Endothelial cell of umbilical vein (primary cell): ENCODE data around the gene FNBP1. TPM values are rescaled to one million over a fixed set of nuclear protein-coding genes. Genes with fewer than 3 reads are reported as not detected.

Source experiments
- BruUV-seq: library from RNA; stranded (reverse); fragments of 400-500 nt; replicated peaks from 2 replicates; lab custom pipeline; 2021; lab: Mats Ljungman, UMichigan
- CTCF ChIA-PET: fragments of 300-600, 350-600 bp; sonication (Branson Sonifier 250); formaldehyde crosslinking; loops from one replicate; lab custom pipeline; 2021; ENCODE audit warnings: antibody characterized with exemption, inconsistent platforms; lab: Charles Lee
- POLR2A ChIA-PET: fragments of 300-600, 350-600 bp; sonication (Branson Sonifier 250); formaldehyde crosslinking; loops from one replicate; lab custom pipeline; 2021; ENCODE audit warnings: antibody characterized with exemption, inconsistent platforms; lab: Charles Lee
- DNase-seq: peaks from one replicate; pipeline ENCODE4 v3.0.0-alpha.2; 2011; ENCODE audit warnings: low read depth, low spot score
- FAIRE-seq: peaks from 2 replicates; lab custom pipeline; 2011; peaks lifted over from hg19 to GRCh38; lab: Jason Lieb, UNC
- H2AFZ ChIP-seq: 2 replicates; pipeline ENCODE4 v1.6.0; 2012; ENCODE audit warnings: low read depth, low read length, control low read depth, inconsistent platforms
- H3K27ac ChIP-seq: 2 replicates; pipeline ENCODE4 v1.5.1; 2011; ENCODE audit warnings: low read depth, mild to moderate bottlenecking, control low read depth, low read length, moderate library complexity; ENCODE audit not compliant: insufficient read depth
- H3K27me3 ChIP-seq, 2 experiments: 2 replicates each; pipeline versions ENCODE4 v1.6.0 to v1.6.1; 2011; ENCODE audit warnings: low read length in 2 of 2, mixed read lengths in 1 of 2; ENCODE audit not compliant: control insufficient read depth in 2 of 2, insufficient read depth in 2 of 2
- H3K36me3 ChIP-seq, 2 experiments: 2 replicates in 1 of 2; 3 replicates in 1 of 2; pipeline ENCODE4 v1.5.1; 2011; ENCODE audit warnings: low read length in 2 of 2, mild to moderate bottlenecking in 1 of 2, moderate library complexity in 1 of 2; ENCODE audit not compliant: control insufficient read depth in 2 of 2, insufficient read depth in 2 of 2; ENCODE audit errors: extremely low read depth in 1 of 2
- H3K4me1 ChIP-seq: 3 replicates; pipeline ENCODE4 v1.5.1; 2011; ENCODE audit warnings: mild to moderate bottlenecking, low read length; ENCODE audit not compliant: control insufficient read depth, insufficient read depth; ENCODE audit errors: extremely low read depth
- H3K4me2 ChIP-seq: 2 replicates; pipeline ENCODE4 v1.6.1; 2011; ENCODE audit warnings: low read length, control low read depth, mixed read lengths; ENCODE audit not compliant: insufficient read depth
- H3K4me3 ChIP-seq, 3 experiments: fragments of 200-600 bp in 1 of 3; sonication (generic), shearing (Covaris generic) in 1 of 3; replicated peaks in 1 of 3; 2 replicates each; pipeline ENCODE4 v1.5.1; 2011 to 2016; ENCODE audit warnings: control low read depth in 3 of 3, low read length in 3 of 3, mild to moderate bottlenecking in 2 of 3, inconsistent platforms in 1 of 3, low read depth in 1 of 3, moderate library complexity in 1 of 3; ENCODE audit not compliant: insufficient read depth in 1 of 3
- H3K79me2 ChIP-seq: 2 replicates; pipeline ENCODE4 v1.6.0; 2012; ENCODE audit warnings: low read length, inconsistent platforms; ENCODE audit not compliant: control insufficient read depth, insufficient read depth
- H3K9ac ChIP-seq: replicated peaks from 2 replicates; pipeline ENCODE3; 2011; ENCODE audit warnings: low read length, control low read depth; ENCODE audit not compliant: insufficient read depth; ENCODE audit errors: extremely low read depth
- H3K9me1 ChIP-seq: replicated peaks from 3 replicates; pipeline ENCODE4 v1.6.0; 2011; ENCODE audit warnings: mild to moderate bottlenecking, low read length; ENCODE audit not compliant: control insufficient read depth, insufficient read depth; ENCODE audit errors: extremely low read depth
- H3K9me3 ChIP-seq: replicated peaks from 2 replicates; pipeline ENCODE4 v1.5.1; 2012; ENCODE audit warnings: low read length, inconsistent platforms; ENCODE audit not compliant: control insufficient read depth, insufficient read depth
- H4K20me1 ChIP-seq: replicated peaks from 2 replicates; pipeline ENCODE3; 2011; ENCODE audit warnings: mild to moderate bottlenecking, low read length; ENCODE audit not compliant: control insufficient read depth, insufficient read depth; ENCODE audit errors: extremely low read depth
- EZH2 ChIP-seq: IDR thresholded peaks from 2 replicates; pipeline ENCODE4 v1.6.1; 2012; ENCODE audit warnings: borderline replicate concordance, low read depth, mild to moderate bottlenecking, moderate library complexity, low read length, inconsistent platforms; ENCODE audit not compliant: severe bottlenecking
- FOS ChIP-seq: IDR thresholded peaks from 2 replicates; pipeline ENCODE4 v1.6.1; 2011; ENCODE audit warnings: mild to moderate bottlenecking, low read length, moderate library complexity, borderline replicate concordance; ENCODE audit not compliant: insufficient read depth
- GATA2 ChIP-seq: IDR thresholded peaks from 2 replicates; pipeline ENCODE4 v1.7.0; 2011; ENCODE audit warnings: low read depth, mild to moderate bottlenecking, moderate library complexity, mixed read lengths, low read length; ENCODE audit not compliant: insufficient read length, insufficient read depth
- JUN ChIP-seq: IDR thresholded peaks from 2 replicates; pipeline ENCODE4 v1.6.1; 2011; ENCODE audit warnings: borderline replicate concordance, low read depth; ENCODE audit not compliant: insufficient read length, insufficient read depth
- MYC ChIP-seq: IDR thresholded peaks from one replicate; pipeline ENCODE4 v1.6.1; 2011; ENCODE audit warnings: mild to moderate bottlenecking, low read depth, low read length
- POLR2A ChIP-seq: IDR thresholded peaks from 2 replicates; pipeline ENCODE4 v1.6.1; 2012; ENCODE audit warnings: low read depth, mild to moderate bottlenecking, control low read depth, low read length
- POLR2AphosphoS5 ChIP-seq: IDR thresholded peaks from 2 replicates; pipeline ENCODE4 v1.6.1; 2012; ENCODE audit warnings: low read depth, mild to moderate bottlenecking, control low read depth, low read length, moderate library complexity; ENCODE audit not compliant: insufficient read depth
- dilution Hi-C: fragments of 300-500 bp; cut with MboI; formaldehyde crosslinking; loops from one replicate; pipeline ENCODE4 v1.15.0; 2019; ENCODE audit warnings: low sequenced_read_pairs; ENCODE audit not compliant: extremely low pct_ligation_motif_present
- intact Hi-C: fragments of 100-400 bp; cut with micrococcal nuclease; formaldehyde crosslinking; loops from one replicate; pipeline ENCODE4 v1.10.0; 2022
- polyA plus RNA-seq, 4 experiments: library from polyadenylated mRNA; depleted of rRNA in 3 of 4; stranded (reverse) in 3 of 4; unstranded in 1 of 4; fragments of >200 nt; gene quantifications; 2 replicates each; pipeline versions ENCODE4 v1.2.1 to v1.2.3, GENCODE V29; 2011 to 2012; ENCODE audit warnings: missing spikeins in 1 of 4
- total RNA-seq: library from RNA; stranded (reverse); gene quantifications from 2 replicates; pipeline ENCODE4 v1.2.3, GENCODE V29; 2021
- TF ChIP-seq, protein P1 (sequence below), 2 donors: IDR thresholded peaks; 1 replicate in 1 of 2; 2 replicates in 1 of 2; pipeline ENCODE4 v1.5.1; 2011; ENCODE audit warnings: low read length in 2 of 2, mild to moderate bottlenecking in 2 of 2, moderate library complexity in 2 of 2, control low read depth in 1 of 2, inconsistent platforms in 1 of 2, low read depth in 1 of 2; ENCODE audit not compliant: insufficient read depth in 1 of 2; ENCODE audit errors: extremely low read depth in 1 of 2
- TF ChIP-seq, protein P2 (sequence below): IDR thresholded peaks from 2 replicates; pipeline ENCODE4 v1.6.1; 2011; ENCODE audit not compliant: insufficient read depth, insufficient read length

Gene FNBP1
- total and polyA plus RNA-seq, 2 donors (not counting 3 experiments of a cell fraction or from before 2014, with no cell fraction given), result 10.9 to 43.9 TPM

DNA sequence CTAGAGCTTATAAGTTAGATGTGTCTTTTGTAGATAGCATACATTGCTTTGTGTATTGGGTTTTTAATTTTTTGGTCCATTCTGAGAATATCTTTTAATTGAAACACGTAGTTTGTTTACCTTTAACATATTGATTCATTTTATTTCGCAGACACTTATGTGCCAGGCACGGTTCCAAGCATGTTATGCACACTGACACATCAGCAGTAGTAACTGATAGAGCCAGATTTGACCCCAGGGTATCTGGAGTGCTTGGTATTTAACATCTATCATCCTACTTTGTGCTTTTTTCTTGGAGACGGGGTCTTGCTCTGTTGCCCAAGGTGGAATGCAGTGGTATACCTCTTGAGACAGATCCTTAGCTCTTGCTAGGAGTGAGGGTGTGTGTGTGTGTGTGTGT is 135.8 kb downstream of the FNBP1 start:
- no TSS peak for BruUV-seq
- H3K27me3 ChIP-seq, result no peaks in the 10 kb centered on the region
- dilution Hi-C loops, result no loop called here
- H3K9ac ChIP-seq, result no peak overlapping the region
- H3K4me2 ChIP-seq, result no peak overlapping the region
- DNase-seq (no peak), FAIRE-seq (no peak)
- TF ChIP-seq, protein P1, sequence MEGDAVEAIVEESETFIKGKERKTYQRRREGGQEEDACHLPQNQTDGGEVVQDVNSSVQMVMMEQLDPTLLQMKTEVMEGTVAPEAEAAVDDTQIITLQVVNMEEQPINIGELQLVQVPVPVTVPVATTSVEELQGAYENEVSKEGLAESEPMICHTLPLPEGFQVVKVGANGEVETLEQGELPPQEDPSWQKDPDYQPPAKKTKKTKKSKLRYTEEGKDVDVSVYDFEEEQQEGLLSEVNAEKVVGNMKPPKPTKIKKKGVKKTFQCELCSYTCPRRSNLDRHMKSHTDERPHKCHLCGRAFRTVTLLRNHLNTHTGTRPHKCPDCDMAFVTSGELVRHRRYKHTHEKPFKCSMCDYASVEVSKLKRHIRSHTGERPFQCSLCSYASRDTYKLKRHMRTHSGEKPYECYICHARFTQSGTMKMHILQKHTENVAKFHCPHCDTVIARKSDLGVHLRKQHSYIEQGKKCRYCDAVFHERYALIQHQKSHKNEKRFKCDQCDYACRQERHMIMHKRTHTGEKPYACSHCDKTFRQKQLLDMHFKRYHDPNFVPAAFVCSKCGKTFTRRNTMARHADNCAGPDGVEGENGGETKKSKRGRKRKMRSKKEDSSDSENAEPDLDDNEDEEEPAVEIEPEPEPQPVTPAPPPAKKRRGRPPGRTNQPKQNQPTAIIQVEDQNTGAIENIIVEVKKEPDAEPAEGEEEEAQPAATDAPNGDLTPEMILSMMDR (IDR thresholded peaks at IDR 0.05; ENCODE audit: extremely low read depth in 1 of 2, insufficient read depth in 1 of 2, low read depth in 1 of 2, low read length in 2 of 2), result no peak
- TF ChIP-seq MYC (no peak), EZH2 (no peak), POLR2AphosphoS5 (no peak), GATA2 (no peak), POLR2A (no peak), FOS (no peak), JUN (no peak)
- TF ChIP-seq, protein P2, sequence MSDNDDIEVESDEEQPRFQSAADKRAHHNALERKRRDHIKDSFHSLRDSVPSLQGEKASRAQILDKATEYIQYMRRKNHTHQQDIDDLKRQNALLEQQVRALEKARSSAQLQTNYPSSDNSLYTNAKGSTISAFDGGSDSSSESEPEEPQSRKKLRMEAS, result no peak
- no peaks in the 10 kb centered on the region for H3K9me1 ChIP-seq
- CTCF ChIA-PET, result interaction anchor here (0.7 to 3.7 kb wide), 2 partner anchors 21 to 37 kb away, joined by 3 to 11 read pairs; no protein-coding TSS in a partner anchor
- no peak overlapping the region for H3K4me3 ChIP-seq
- H3K4me1 ChIP-seq, result peaks cover 3% of the 10 kb centered on the region
- peaks cover 0 to 9% of the 10 kb centered on the region in 2 experiments for H3K36me3 ChIP-seq
- H3K79me2 ChIP-seq, result no peaks in the 10 kb centered on the region
- no peaks in the 10 kb centered on the region for H4K20me1 ChIP-seq
- intact Hi-C loops, result no loop called here
- H2AFZ ChIP-seq, result no peak overlapping the region
- POLR2A ChIA-PET, result no interaction called here
- no peaks in the 10 kb centered on the region for H3K9me3 ChIP-seq
- H3K27ac ChIP-seq, result no peak overlapping the region
